Measurements from ENCODE around the gene NELFA. TPM values are rescaled to one million over a fixed set of nuclear protein-coding genes. Genes with fewer than 3 reads are reported as not detected.

The NELFA gene
- 22.7 TPM for total RNA-seq
- long read RNA-seq, transcript NELFA-202 (11 exons, 3,343 nt): major isoform, 56 of 74 reads
- long read RNA-seq, partial matches to known transcripts: 6 of 74 reads
- long read RNA-seq, other reads (novel, unspliced or antisense): 8 of 74 reads

GRCh38 chr4:2008921-2009650 lies at the start of gene NELFA:
NELFA (minus strand) TSS chr4:2008974; CDS start chr4:2008959, 15 bp downstream.
- peaks cover 20% of the 10 kb centered on the region for H3K4me1 ChIP-seq
- DNase-seq: peak; percentile 98
- peak within 1 kb of the TSS; percentile 99 for H3K27ac ChIP-seq
- H3K9me3 ChIP-seq: no peaks in the 10 kb centered on the region
- peak within 1 kb of the TSS; percentile 71 for H3K4me3 ChIP-seq
- peaks cover 20% of the 10 kb centered on the region for H3K36me3 ChIP-seq
- TF ChIP-seq CTCF (IDR thresholded peaks at IDR 0.05): peak; percentile 57
- no peaks in the 10 kb centered on the region for H3K27me3 ChIP-seq
- peak; percentile 96 for ATAC-seq
- intact Hi-C loops (cut with DNase I): no loop called here

DNA sequence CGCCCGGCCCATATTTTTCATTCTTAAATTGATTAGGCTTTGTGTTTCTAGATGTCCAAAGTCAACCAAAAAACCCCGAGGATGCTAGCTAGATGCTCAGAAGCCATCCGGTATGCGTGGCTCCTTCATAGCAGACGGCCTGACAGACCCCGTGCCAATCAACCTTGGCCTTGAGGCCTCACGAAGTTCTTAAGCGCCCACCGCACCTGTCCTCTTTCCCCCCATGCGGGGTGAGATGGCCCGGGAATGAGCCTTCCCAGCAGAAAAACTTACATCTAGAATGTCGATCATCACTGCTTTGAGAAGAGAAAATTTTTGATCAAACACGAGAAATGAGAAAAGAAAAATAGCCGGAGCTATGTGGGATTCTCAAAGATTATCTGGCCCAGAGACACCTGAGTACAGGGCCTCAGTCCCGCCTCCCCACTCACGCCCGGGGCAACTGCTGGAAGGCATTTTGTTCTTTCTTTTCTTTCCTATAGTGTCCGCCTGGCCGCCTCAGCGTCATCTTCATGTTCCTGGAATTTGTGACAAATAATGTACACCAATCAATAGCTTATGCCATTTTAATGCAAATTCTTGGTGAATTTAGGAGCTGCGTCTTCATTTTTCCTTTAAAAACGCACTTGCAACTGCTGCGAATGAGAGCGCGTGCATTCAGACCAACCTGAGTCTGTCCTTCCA lies 48.8 kb upstream of the NELFA start:
- no peak overlapping the region for H3K27ac ChIP-seq
- H3K27me3 ChIP-seq: peaks cover 72% of the 10 kb centered on the region
- TF ChIP-seq CTCF (IDR thresholded peaks at IDR 0.05): no peak
- H3K9me3 ChIP-seq: no peaks in the 10 kb centered on the region
- no peaks in the 10 kb centered on the region for H3K4me1 ChIP-seq
- no peak for DNase-seq
- no peak overlapping the region for H3K4me3 ChIP-seq
- H3K36me3 ChIP-seq: no peaks in the 10 kb centered on the region
- intact Hi-C loops (cut with DNase I): no loop called here
- no peak for ATAC-seq

DNA sequence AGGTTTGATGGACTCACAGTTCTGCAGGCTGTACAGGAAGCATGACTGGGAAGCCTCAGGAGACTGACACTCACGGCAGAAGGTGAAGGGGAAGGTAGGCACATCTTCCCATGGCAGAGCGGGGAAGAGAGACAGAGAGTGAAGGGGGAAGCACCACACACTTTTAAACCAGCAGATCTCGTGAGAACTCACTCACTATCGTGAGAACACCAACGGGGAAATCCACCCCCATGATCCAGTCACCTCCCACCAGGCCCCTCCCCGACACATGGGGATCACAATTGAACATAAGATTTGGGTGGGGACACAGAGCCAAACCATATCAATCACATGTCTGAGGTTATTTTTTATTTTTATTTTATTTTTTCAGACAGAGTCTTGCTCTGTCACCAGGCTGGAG lies 45.4 kb upstream of the NELFA start:
- TF ChIP-seq CTCF (IDR thresholded peaks at IDR 0.05): no peak
- Histone ChIP-seq H3K27ac (no peak overlapping the region), H3K27me3 (peaks cover 57% of the 10 kb centered on the region), H3K9me3 (no peaks in the 10 kb centered on the region), H3K4me1 (no peaks in the 10 kb centered on the region), H3K4me3 (no peak overlapping the region), H3K36me3 (no peaks in the 10 kb centered on the region)
- DNase-seq: peak; percentile 8
- no peak for ATAC-seq
- intact Hi-C loops (cut with DNase I): no loop called here

DNA sequence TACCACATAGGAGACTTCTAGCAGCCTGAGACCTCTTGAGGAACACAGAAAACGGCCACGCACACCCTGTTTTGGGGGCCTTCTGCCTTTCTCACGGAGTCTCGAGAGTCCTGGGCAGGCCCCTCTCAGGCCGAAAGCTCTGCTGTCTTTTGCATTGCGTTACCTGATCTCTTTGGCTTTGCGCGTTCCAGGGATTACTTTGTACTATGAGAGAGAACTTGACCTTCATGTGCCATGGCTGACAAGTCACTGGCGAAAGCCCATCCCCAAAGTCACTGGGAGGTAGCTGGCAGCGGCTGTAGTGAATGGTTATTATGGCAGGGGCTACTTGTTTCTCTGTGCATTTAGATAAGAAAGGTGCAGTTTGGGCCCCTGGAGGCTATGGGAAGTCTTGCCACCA lies 42.3 kb upstream of the NELFA start:
- DNase-seq (peak; percentile 47), ATAC-seq (no peak)
- Histone ChIP-seq H3K27me3 (peaks cover 58% of the 10 kb centered on the region), H3K4me1 (no peaks in the 10 kb centered on the region), H3K36me3 (no peaks in the 10 kb centered on the region), H3K4me3 (no peak overlapping the region), H3K27ac (no peak overlapping the region), H3K9me3 (no peaks in the 10 kb centered on the region)
- intact Hi-C loops (cut with DNase I): no loop called here
- TF ChIP-seq CTCF (IDR thresholded peaks at IDR 0.05): no peak

DNA sequence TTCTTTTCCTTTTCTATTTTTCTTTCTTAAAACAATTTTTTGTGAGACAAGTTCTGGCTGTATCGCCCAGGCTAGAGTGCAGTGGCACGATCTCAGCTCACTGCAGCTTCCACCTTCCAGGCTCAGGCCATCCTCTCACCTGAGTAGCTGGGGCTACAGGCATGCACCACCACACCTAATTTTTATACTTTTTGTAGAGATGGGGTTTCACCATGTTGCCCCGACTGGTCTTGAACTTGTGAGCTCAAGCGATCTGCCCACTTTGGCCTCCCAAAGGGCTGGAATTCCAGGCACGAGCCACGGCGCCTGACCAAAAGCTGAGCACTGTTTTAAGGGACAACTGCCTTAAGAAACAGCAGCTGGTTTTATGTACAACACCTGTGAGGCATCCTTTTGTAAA lies 41.0 kb upstream of the NELFA start:
- DNase-seq (peak; percentile 18), ATAC-seq (no peak)

More for the DNA sequence above, 41.0 kb upstream of the NELFA start:
- Histone ChIP-seq H3K9me3 (no peaks in the 10 kb centered on the region), H3K36me3 (no peaks in the 10 kb centered on the region), H3K27me3 (peaks cover 47% of the 10 kb centered on the region), H3K4me1 (no peaks in the 10 kb centered on the region), H3K4me3 (no peak overlapping the region), H3K27ac (no peak overlapping the region)
- intact Hi-C loops (cut with DNase I): no loop called here
- TF ChIP-seq CTCF (IDR thresholded peaks at IDR 0.05): no peak

All from upper lobe of right lung (tissue), 1 donor.